ENCODE measurements around the gene CARD19. TPM values are rescaled to one million over a fixed set of nuclear protein-coding genes. Genes with fewer than 3 reads are reported as not detected.

CARD19 gene
- total and polyA plus RNA-seq, 9 of the 15 experiments (the other 6 are each of a cell fraction or from before 2014, with no cell fraction given) = 0.90 to 34.9 (median 14.6) TPM

GRCh38 chr9:93095205-93096130 is 549 bp upstream of the CARD19 start (continued):
- TF ChIP-seq NKRF (IDR thresholded peaks at IDR 0.05; ENCODE audit: borderline replicate concordance) (no peak), ATF4 (CRISPR knock-in tag; IDR thresholded peaks at IDR 0.05) (no peak), NR2C1 (IDR thresholded peaks at IDR 0.05) (no peak), NR2C1 (tag; IDR thresholded peaks at IDR 0.05) (peak; percentile 30; the same call in 1 of the 2 replicates), ZNF253 (CRISPR knock-in tag; conservative IDR thresholded peaks at IDR 0.05) (no peak), CREB5 (CRISPR knock-in tag; IDR thresholded peaks at IDR 0.05) (no peak), ESRRB (CRISPR knock-in tag; IDR thresholded peaks at IDR 0.05; ENCODE audit: borderline replicate concordance) (no peak), RUNX1 (IDR thresholded peaks at IDR 0.05; ENCODE audit: low read depth) (no peak), SRF (CRISPR knock-in tag; IDR thresholded peaks at IDR 0.05) (peak in 1 of 2 experiments; percentile 85; a peak in 2 of 4 replicates), ZBTB9 (CRISPR knock-in tag; IDR thresholded peaks at IDR 0.05) (0 out of 2 replicates have a peak, but pooled peaks have one; percentile 19), EP400 (IDR thresholded peaks at IDR 0.05) (peak; percentile 70), POLR2H (tag; IDR thresholded peaks at IDR 0.05; ENCODE audit: low read depth) (peak; percentile 83), ZNF830 (CRISPR knock-in tag; IDR thresholded peaks at IDR 0.05) (peak; percentile 81; the same call in 1 of the 2 replicates), ETV1 (tag; conservative IDR thresholded peaks at IDR 0.05; ENCODE audit: low read depth) (0 out of 2 replicates have a peak, but pooled peaks have one; percentile 25), HCFC1 (IDR thresholded peaks at IDR 0.05; ENCODE audit: low read depth, low read length) (peak; percentile 28; the same call in 1 of the 2 replicates), PHB (CRISPR knock-in tag; IDR thresholded peaks at IDR 0.05) (no peak), ETS1 (conservative IDR thresholded peaks at IDR 0.05; ENCODE audit: control insufficient read depth, low read depth, low read length) (no peak; the same call in 1 of the 2 replicates), PHF8 (IDR thresholded peaks at IDR 0.05; ENCODE audit: borderline replicate concordance, low read length) (peak; percentile 89; the same call in 1 of the 2 replicates), SP1 (CRISPR knock-in tag; IDR thresholded peaks at IDR 0.05) (peak; percentile 62), GABPA (tag; conservative IDR thresholded peaks at IDR 0.05; ENCODE audit: low read depth) (peak; percentile 83)

Data from K562 (cell line).